ENCODE results near the gene APBA2. TPM values are rescaled to one million over a fixed set of nuclear protein-coding genes. Genes with fewer than 3 reads are reported as not detected.

APBA2 gene
- polyA plus RNA-seq, 1 donor (not counting 4 experiments of a cell fraction or from before 2014, with no cell fraction given): 5.5 TPM

- no peaks in the 10 kb centered on the region for H3K9me1 ChIP-seq (ENCODE audit: control insufficient read depth, extremely low read depth, insufficient read depth, low read length)
- no peaks in the 10 kb centered on the region for H3K27me3 ChIP-seq (ENCODE audit: control insufficient read depth, extremely low read depth, insufficient read depth, low read length)
- no peaks in the 10 kb centered on the region for H3K79me2 ChIP-seq (ENCODE audit: control insufficient read depth, insufficient read depth, low read length)
- H3K27ac ChIP-seq (ENCODE audit: control insufficient read depth, insufficient read depth, low read length): no peak overlapping the region
- no peak for FAIRE-seq
- H3K9ac ChIP-seq (ENCODE audit: control insufficient read depth, extremely low read depth, insufficient read depth, low read length): no peak overlapping the region
- dilution Hi-C loops (cut with MboI; ENCODE audit: extremely low pct_ligation_motif_present, low sequenced_read_pairs): no loop called here
- H3K4me1 ChIP-seq (ENCODE audit: control insufficient read depth, extremely low read depth, insufficient read depth, low read length): no peaks in the 10 kb centered on the region
- TF ChIP-seq EZH2 (IDR thresholded peaks at IDR 0.05; ENCODE audit: low read length) (no peak), CTCF (optimal IDR thresholded peaks at IDR 0.05 in 1 of 3, IDR thresholded peaks at IDR 0.05 in 1 of 3, conservative IDR thresholded peaks at IDR 0.05 in 1 of 3; ENCODE audit: extremely low read depth in 1 of 3, insufficient read depth in 2 of 3, low read length in 3 of 3) (no peak)
- no peaks in the 10 kb centered on the region for H3K36me3 ChIP-seq (ENCODE audit: control insufficient read depth in 2 of 2, extremely low read depth in 1 of 2, insufficient read depth in 2 of 2, low read length in 2 of 2)
- no peak overlapping the region for H2AFZ ChIP-seq (ENCODE audit: control insufficient read depth, low read length)
- no peak for DNase-seq (ENCODE audit: low read depth, low spot score)
- H3K9me3 ChIP-seq (ENCODE audit: control insufficient read depth, low read depth, low read length): peaks cover 7% of the 10 kb centered on the region
- no peaks in the 10 kb centered on the region for H4K20me1 ChIP-seq (ENCODE audit: control insufficient read depth, extremely low read depth, insufficient read depth, low read length)
- no peak overlapping the region for H3K4me3 ChIP-seq (ENCODE audit: control insufficient read depth in 2 of 3, extremely low read depth in 1 of 3, insufficient read depth in 2 of 3, low read depth in 1 of 3, low read length in 3 of 3)
- no peak overlapping the region for H3K4me2 ChIP-seq (ENCODE audit: control insufficient read depth, extremely low read depth, insufficient read depth, low read depth, low read length)
Observed at GRCh38 chr15:28952666-28953491, 67.1 kb downstream of the APBA2 start.

GRCh38 chr15:28953573-28954195, 67.9 kb downstream of the APBA2 start:
- H3K36me3 ChIP-seq (ENCODE audit: control insufficient read depth in 2 of 2, extremely low read depth in 1 of 2, insufficient read depth in 2 of 2, low read length in 2 of 2): no peaks in the 10 kb centered on the region
- H3K4me3 ChIP-seq (ENCODE audit: control insufficient read depth in 2 of 3, extremely low read depth in 1 of 3, insufficient read depth in 2 of 3, low read depth in 1 of 3, low read length in 3 of 3): no peak overlapping the region
- H3K4me2 ChIP-seq (ENCODE audit: control insufficient read depth, extremely low read depth, insufficient read depth, low read depth, low read length): no peak overlapping the region
- no peaks in the 10 kb centered on the region for H3K9me1 ChIP-seq (ENCODE audit: control insufficient read depth, extremely low read depth, insufficient read depth, low read length)
- H3K4me1 ChIP-seq (ENCODE audit: control insufficient read depth, extremely low read depth, insufficient read depth, low read length): no peaks in the 10 kb centered on the region
- H3K27ac ChIP-seq (ENCODE audit: control insufficient read depth, insufficient read depth, low read length): no peak overlapping the region
- dilution Hi-C loops (cut with MboI; ENCODE audit: extremely low pct_ligation_motif_present, low sequenced_read_pairs): no loop called here
- H3K27me3 ChIP-seq (ENCODE audit: control insufficient read depth, extremely low read depth, insufficient read depth, low read length): no peaks in the 10 kb centered on the region
- DNase-seq (ENCODE audit: low read depth, low spot score) (no peak), FAIRE-seq (no peak)
- no peak overlapping the region for H3K9ac ChIP-seq (ENCODE audit: control insufficient read depth, extremely low read depth, insufficient read depth, low read length)
- no peak for TF ChIP-seq CTCF (optimal IDR thresholded peaks at IDR 0.05 in 1 of 3, IDR thresholded peaks at IDR 0.05 in 1 of 3, conservative IDR thresholded peaks at IDR 0.05 in 1 of 3; ENCODE audit: extremely low read depth in 1 of 3, insufficient read depth in 2 of 3, low read length in 3 of 3)
- TF ChIP-seq EZH2 (IDR thresholded peaks at IDR 0.05; ENCODE audit: low read length): no peak
- H3K79me2 ChIP-seq (ENCODE audit: control insufficient read depth, insufficient read depth, low read length): no peaks in the 10 kb centered on the region
- H3K9me3 ChIP-seq (ENCODE audit: control insufficient read depth, low read depth, low read length): peaks cover 7% of the 10 kb centered on the region
- no peaks in the 10 kb centered on the region for H4K20me1 ChIP-seq (ENCODE audit: control insufficient read depth, extremely low read depth, insufficient read depth, low read length)
- no peak overlapping the region for H2AFZ ChIP-seq (ENCODE audit: control insufficient read depth, low read length)
